Measurements from ENCODE around the gene CHIC2.
A peak's percentile ranks its signal among the peaks of the same experiment; 100 is the strongest.

Gene CHIC2

DNA sequence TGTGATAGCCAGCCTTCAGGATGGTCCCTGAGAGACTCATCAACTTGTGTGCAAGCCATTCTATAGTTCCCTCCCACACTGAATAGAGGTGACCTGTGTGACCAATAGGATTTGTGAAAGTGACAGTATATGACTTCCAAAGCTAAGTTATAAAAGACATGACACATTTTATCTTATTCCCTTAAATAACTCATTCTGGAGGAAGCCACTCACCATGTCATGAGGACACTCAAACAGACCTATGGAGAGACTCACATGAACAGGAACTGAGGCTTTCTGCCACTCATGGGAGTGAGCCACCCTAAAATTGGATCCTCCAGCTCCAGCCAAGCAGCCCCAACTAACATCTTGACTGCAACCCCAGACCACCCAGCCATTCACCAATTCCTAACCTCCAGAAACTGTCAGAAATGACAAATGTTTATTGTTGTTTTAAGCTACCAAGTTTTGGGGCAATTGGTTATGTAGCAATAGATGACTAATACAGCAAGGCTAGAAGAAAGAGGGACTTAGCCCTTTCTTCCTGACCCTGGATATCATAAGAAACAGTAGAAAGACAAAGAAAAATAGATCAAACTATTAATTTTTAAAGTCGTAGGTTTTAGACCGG lies 9.0 kb upstream of the CHIC2 start:
- no peaks in the 10 kb centered on the region for H3K27me3 ChIP-seq (ENCODE audit: insufficient read depth, poor library complexity, severe bottlenecking)
- DNase-seq (ENCODE audit: low read depth in 1 of 2, low spot score in 1 of 2), result no peak
- H3K27ac ChIP-seq (replicated peaks), result no peak overlapping the region
- TF ChIP-seq, protein P1, sequence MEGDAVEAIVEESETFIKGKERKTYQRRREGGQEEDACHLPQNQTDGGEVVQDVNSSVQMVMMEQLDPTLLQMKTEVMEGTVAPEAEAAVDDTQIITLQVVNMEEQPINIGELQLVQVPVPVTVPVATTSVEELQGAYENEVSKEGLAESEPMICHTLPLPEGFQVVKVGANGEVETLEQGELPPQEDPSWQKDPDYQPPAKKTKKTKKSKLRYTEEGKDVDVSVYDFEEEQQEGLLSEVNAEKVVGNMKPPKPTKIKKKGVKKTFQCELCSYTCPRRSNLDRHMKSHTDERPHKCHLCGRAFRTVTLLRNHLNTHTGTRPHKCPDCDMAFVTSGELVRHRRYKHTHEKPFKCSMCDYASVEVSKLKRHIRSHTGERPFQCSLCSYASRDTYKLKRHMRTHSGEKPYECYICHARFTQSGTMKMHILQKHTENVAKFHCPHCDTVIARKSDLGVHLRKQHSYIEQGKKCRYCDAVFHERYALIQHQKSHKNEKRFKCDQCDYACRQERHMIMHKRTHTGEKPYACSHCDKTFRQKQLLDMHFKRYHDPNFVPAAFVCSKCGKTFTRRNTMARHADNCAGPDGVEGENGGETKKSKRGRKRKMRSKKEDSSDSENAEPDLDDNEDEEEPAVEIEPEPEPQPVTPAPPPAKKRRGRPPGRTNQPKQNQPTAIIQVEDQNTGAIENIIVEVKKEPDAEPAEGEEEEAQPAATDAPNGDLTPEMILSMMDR (IDR thresholded peaks at IDR 0.05; ENCODE audit: insufficient read depth, low read length), result no peak
- TF ChIP-seq SPI1 (IDR thresholded peaks at IDR 0.05; ENCODE audit: borderline replicate concordance, low read depth) (no peak), GABPA (IDR thresholded peaks at IDR 0.05; ENCODE audit: low read depth) (no peak), POLR2AphosphoS5 (IDR thresholded peaks at IDR 0.05; ENCODE audit: low read depth) (no peak)
- TF ChIP-seq, protein P2, sequence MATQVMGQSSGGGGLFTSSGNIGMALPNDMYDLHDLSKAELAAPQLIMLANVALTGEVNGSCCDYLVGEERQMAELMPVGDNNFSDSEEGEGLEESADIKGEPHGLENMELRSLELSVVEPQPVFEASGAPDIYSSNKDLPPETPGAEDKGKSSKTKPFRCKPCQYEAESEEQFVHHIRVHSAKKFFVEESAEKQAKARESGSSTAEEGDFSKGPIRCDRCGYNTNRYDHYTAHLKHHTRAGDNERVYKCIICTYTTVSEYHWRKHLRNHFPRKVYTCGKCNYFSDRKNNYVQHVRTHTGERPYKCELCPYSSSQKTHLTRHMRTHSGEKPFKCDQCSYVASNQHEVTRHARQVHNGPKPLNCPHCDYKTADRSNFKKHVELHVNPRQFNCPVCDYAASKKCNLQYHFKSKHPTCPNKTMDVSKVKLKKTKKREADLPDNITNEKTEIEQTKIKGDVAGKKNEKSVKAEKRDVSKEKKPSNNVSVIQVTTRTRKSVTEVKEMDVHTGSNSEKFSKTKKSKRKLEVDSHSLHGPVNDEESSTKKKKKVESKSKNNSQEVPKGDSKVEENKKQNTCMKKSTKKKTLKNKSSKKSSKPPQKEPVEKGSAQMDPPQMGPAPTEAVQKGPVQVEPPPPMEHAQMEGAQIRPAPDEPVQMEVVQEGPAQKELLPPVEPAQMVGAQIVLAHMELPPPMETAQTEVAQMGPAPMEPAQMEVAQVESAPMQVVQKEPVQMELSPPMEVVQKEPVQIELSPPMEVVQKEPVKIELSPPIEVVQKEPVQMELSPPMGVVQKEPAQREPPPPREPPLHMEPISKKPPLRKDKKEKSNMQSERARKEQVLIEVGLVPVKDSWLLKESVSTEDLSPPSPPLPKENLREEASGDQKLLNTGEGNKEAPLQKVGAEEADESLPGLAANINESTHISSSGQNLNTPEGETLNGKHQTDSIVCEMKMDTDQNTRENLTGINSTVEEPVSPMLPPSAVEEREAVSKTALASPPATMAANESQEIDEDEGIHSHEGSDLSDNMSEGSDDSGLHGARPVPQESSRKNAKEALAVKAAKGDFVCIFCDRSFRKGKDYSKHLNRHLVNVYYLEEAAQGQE (IDR thresholded peaks at IDR 0.05; ENCODE audit: insufficient replicate concordance, low read depth), result no peak
- no peak overlapping the region for H3K4me3 ChIP-seq (replicated peaks; ENCODE audit: insufficient read depth, low read length)

DNA sequence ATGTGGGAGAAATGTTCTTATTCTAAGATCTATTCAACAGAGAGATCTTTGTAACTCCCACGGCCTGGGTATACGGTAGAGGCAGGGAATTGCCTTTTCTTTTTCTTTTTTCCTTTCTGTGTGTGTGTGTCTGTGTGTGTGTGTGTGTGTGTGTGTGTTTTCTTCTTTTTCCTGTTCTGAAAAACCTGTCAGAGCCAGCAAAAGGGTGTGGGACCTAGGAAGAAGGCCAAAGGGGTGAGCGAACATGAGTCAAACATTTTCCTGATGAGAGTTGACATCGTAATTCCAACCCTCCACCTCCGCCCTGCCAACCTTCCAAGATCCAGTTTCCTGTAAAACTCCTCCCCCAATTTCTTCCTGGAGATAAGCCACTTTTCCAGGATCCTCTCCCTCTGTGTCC lies 2.8 kb upstream of the CHIC2 start:
- Histone ChIP-seq H3K27ac (replicated peaks) (no peak overlapping the region), H3K4me3 (replicated peaks; ENCODE audit: insufficient read depth, low read length) (no peak overlapping the region), H3K27me3 (ENCODE audit: insufficient read depth, poor library complexity, severe bottlenecking) (no peaks in the 10 kb centered on the region)
- TF ChIP-seq GABPA (IDR thresholded peaks at IDR 0.05; ENCODE audit: low read depth) (no peak), POLR2AphosphoS5 (IDR thresholded peaks at IDR 0.05; ENCODE audit: low read depth) (no peak), SPI1 (IDR thresholded peaks at IDR 0.05; ENCODE audit: borderline replicate concordance, low read depth) (no peak)
- TF ChIP-seq, protein P1 (IDR thresholded peaks at IDR 0.05; ENCODE audit: insufficient read depth, low read length), result no peak
- TF ChIP-seq, protein P2 (IDR thresholded peaks at IDR 0.05; ENCODE audit: insufficient replicate concordance, low read depth), result no peak
- DNase-seq (ENCODE audit: low read depth in 1 of 2, low spot score in 1 of 2), result no peak

DNA sequence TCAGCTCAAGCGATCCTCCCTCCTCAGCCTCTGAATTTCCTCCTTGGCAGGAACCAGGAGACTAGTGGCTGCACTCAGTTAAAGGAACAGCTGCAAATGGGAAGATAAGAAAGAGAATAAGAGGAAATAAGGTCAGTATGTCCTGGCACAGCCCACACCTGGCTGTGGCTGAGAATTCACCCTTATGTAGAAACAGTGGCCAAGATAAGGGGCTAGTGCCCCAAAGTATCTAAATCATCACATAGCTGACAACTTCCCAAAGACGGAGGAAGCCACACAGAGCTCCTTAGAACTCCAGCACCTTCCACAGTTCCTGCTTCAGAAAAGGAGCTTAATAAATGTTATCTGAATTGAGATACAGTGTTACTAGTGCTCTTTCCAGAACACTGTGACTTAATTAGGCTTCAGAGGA lies 2.3 kb upstream of the CHIC2 start:
- no peak overlapping the region for H3K4me3 ChIP-seq (replicated peaks; ENCODE audit: insufficient read depth, low read length)
- peak in 1 of 2 experiments; percentile 10 for DNase-seq (ENCODE audit: low read depth in 1 of 2, low spot score in 1 of 2)
- no peak for TF ChIP-seq GABPA (IDR thresholded peaks at IDR 0.05; ENCODE audit: low read depth)
- TF ChIP-seq, protein P1 (IDR thresholded peaks at IDR 0.05; ENCODE audit: insufficient read depth, low read length), result no peak
- TF ChIP-seq POLR2AphosphoS5 (IDR thresholded peaks at IDR 0.05; ENCODE audit: low read depth), result no peak
- TF ChIP-seq, protein P2 (IDR thresholded peaks at IDR 0.05; ENCODE audit: insufficient replicate concordance, low read depth), result no peak
- no peak for TF ChIP-seq SPI1 (IDR thresholded peaks at IDR 0.05; ENCODE audit: borderline replicate concordance, low read depth)
- no peaks in the 10 kb centered on the region for H3K27me3 ChIP-seq (ENCODE audit: insufficient read depth, poor library complexity, severe bottlenecking)
- no peak overlapping the region for H3K27ac ChIP-seq (replicated peaks)
